GM18511 (cell line): Measurements from ENCODE around the gene TBX4.
"Not testable (repeated sequence)": the region's sequence is repeated elsewhere in the genome, so short reads cannot be mapped to it uniquely, and the experiment has no call there.

Experiments used
- ATAC-seq: cut with Tn5 transposase; IDR thresholded peaks from one replicate; pipeline ENCODE4 v1.9.1; 2021; ENCODE audit warnings: mild to moderate bottlenecking, moderate library complexity; ENCODE audit not compliant: unreplicated experiment

TBX4 gene

GRCh38 chr17:61480414-61480807 is 28.2 kb downstream of the TBX4 start:
- no peak for ATAC-seq

GRCh38 chr17:61481421-61481820 is 29.2 kb downstream of the TBX4 start:
- ATAC-seq = no peak

- no peak for ATAC-seq
These were observed 30.2 kb downstream of the TBX4 start for GRCh38 chr17:61482467-61482866.

GRCh38 chr17:61483778-61484116 is 31.5 kb downstream of the TBX4 start:
- no peak for ATAC-seq

GRCh38 chr17:61484174-61484573 is 32.0 kb downstream of the TBX4 start:
- no peak for ATAC-seq

- no peak for ATAC-seq
These were observed 33.0 kb downstream of the TBX4 start for GRCh38 chr17:61485067-61485775.

- no peak for ATAC-seq
These were observed 34.2 kb downstream of the TBX4 start for GRCh38 chr17:61486135-61487120.

- ATAC-seq = no peak
These were observed 35.2 kb downstream of the TBX4 start for GRCh38 chr17:61487161-61487988.

GRCh38 chr17:61487989-61488595 is 35.9 kb downstream of the TBX4 start:
- no peak for ATAC-seq

- ATAC-seq = no peak
These were observed 36.9 kb downstream of the TBX4 start for GRCh38 chr17:61488878-61489718.

- ATAC-seq = no peak
These were observed 37.7 kb downstream of the TBX4 start for GRCh38 chr17:61489719-61490490.

GRCh38 chr17:61490540-61490975 is 38.3 kb downstream of the TBX4 start:
- no peak for ATAC-seq

GRCh38 chr17:61491981-61492380 is 39.8 kb downstream of the TBX4 start:
- ATAC-seq = no peak

GRCh38 chr17:61492759-61493526 is 40.7 kb downstream of the TBX4 start:
- no peak for ATAC-seq

- ATAC-seq = not testable (repeated sequence)
These were observed 41.7 kb downstream of the TBX4 start for GRCh38 chr17:61493830-61494324.

- no peak for ATAC-seq
These were observed 42.3 kb downstream of the TBX4 start for GRCh38 chr17:61494325-61495160.

- no peak for ATAC-seq
These were observed 43.1 kb downstream of the TBX4 start for GRCh38 chr17:61495161-61495857.
